Omental fat pad (tissue), 4 donors: ENCODE measurements around the gene PSMA5. TPM values are rescaled to one million over a fixed set of nuclear protein-coding genes. Genes with fewer than 3 reads are reported as not detected.
"Not testable (repeated sequence)": the region's sequence is repeated elsewhere in the genome, so short reads cannot be mapped to it uniquely, and the experiment has no call there.

Experiments used
- ATAC-seq: fragments of 150-250 bp; one replicate; pipeline ENCODE4 v1.9.1; 2016; ENCODE audit warnings: mild to moderate bottlenecking, moderate library complexity; ENCODE audit not compliant: low FRiP score
- DNase-seq: peaks from one replicate; pipeline ENCODE4 v3.0.0-alpha.2; 2019; ENCODE audit warnings: low spot score
- CTCF ChIP-seq, 3 donors: fragments of 450-650 bp; IDR thresholded peaks; one replicate each; pipeline ENCODE4 v1.5.1; 2016 to 2017; ENCODE audit warnings: antibody characterized with exemption in 3 of 3, mild to moderate bottlenecking in 3 of 3, moderate library complexity in 2 of 3
- total RNA-seq, 4 donors: library from RNA; depleted of rRNA; stranded (reverse); fragments of >200 nt; gene quantifications; one replicate each; pipeline ENCODE4 v1.1.0, GENCODE V29; 2016

Gene PSMA5
- total RNA-seq: 10 to 100 TPM; 21.0 to 36.9 (median 29.7) TPM

DNA sequence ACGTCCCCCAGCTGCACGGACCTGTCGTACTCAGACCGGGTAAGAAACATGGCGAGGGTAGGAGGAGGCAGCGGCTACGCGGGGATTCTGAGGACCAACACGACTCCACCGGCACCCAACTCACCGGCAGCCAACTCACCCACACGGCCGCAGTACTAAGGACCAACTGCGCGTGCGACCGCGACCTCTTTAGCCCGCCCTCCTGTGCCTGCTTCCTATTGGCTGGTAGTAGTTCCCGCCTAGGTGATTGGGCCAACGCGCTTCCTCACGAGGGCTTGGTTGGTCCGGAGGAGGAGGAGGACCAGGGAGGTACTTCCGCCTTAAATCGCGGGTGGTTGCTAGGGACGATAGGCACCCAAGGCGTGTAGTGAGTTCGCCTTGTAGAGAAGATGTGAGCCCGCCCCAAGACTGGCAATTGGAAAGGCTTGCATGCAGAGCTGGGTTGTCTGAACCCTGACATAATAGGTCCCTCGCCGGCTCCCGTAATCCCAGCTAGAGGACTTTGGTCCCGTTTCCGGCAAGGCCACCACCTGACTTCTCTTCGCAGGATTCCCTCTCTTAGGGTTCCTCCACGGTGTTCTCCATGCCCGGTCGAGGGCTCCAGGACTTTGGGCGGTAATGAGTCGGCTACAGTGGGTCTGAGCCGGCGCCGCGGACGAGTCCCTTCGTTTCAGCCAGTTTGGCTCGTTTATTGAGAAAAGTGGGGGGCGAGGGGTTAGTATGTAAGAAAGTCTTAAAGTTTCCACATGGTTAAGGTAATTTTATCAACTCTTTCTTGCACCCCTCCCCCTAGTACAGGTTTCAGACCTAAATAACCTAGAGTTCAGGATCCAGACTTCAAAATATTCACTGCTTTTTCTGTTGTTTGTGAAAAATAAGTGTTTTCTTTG, at the start of gene PSMA5:
Gene PSMA5 (minus strand): TSS at position 168 of the 890 bp plus-strand sequence. CDS start 118 bp downstream, at position 50.
- ATAC-seq (peak; percentile 99), DNase-seq (peak; percentile 84)
- TF ChIP-seq CTCF (IDR thresholded peaks at IDR 0.05): no peak

DNA sequence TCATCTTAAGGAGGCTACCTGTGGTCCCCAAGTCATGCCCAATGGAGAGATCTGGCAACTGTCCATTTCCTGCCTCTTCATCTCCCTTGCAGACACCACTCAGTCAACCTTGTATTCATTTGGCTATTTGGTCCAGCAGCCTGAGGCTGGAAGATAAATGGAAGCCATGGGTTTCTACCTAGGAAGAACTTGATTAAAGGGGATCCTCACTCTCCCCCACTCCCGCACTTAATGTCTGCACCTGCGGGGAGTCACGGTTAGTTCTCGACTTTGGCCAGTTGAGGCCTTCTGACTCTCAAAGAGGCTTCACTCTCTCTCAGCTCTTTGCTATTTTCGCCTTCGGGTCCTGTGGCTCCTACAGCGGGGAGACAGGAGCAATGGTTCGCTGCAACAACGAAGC, 49.0 kb upstream of the PSMA5 start:
- no peak for DNase-seq
- ATAC-seq: no peak
- no peak for TF ChIP-seq CTCF (IDR thresholded peaks at IDR 0.05)

- no peak for DNase-seq
- ATAC-seq: no peak
- TF ChIP-seq CTCF (IDR thresholded peaks at IDR 0.05): no peak
Observed at GRCh38 chr1:109474697-109475096, 48.4 kb upstream of the PSMA5 start.

- ATAC-seq: not testable (repeated sequence)
Observed at GRCh38 chr1:109473284-109474057, 47.2 kb upstream of the PSMA5 start.

DNA sequence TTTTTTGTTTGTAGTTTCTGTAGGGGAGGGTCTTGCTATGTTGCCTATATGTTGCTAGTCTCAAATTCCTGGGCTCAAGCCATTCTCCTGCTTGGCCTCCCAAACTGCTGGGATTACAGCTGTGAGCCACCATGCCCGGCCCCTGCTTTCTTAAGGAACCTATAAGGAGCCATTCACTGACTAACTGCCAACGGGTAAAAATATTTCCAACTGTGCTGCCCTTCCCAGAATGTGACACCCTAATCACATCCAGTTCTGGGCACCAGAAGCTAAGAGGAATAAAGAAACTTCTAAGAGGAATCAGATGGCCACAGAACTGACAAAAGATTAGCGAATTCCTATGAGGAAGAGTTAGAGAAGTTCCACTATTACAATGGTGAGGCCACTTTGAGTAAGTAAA, 46.5 kb upstream of the PSMA5 start:
- no peak for TF ChIP-seq CTCF (IDR thresholded peaks at IDR 0.05)
- ATAC-seq: no peak
- DNase-seq: no peak

More at GRCh38 chr1:109473284-109474057, 47.2 kb upstream of the PSMA5 start:
- not testable (repeated sequence) for DNase-seq

- ATAC-seq (no peak), DNase-seq (no peak)
- no peak for TF ChIP-seq CTCF (IDR thresholded peaks at IDR 0.05)
Observed at GRCh38 chr1:109470245-109470644, 44.0 kb upstream of the PSMA5 start.

DNA sequence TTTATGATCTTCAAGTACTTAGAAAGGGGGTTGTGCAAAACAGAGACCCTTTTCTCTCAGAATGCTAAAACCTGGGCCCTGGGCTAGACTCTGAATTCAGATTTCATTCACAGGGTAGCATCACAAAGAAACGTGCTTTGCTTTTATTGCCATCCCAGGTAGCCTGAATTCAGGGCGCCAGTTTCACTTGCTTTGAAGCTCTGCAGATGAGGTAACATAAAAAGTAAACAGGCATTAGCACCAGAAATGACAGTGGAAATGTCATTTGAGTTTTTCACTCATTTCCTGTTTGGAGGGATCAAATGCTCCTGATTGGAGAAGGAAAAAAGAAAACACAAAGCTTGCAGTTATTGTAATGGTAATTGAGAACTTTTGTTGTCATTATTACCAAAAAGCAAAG, 42.7 kb upstream of the PSMA5 start:
- no peak for ATAC-seq
- TF ChIP-seq CTCF (IDR thresholded peaks at IDR 0.05): no peak
- no peak for DNase-seq
